HEK293T (cell line): ENCODE results near the gene SUPT3H.

Experiments used
- ARNT ChIP-seq: fragments of 450-650 bp; IDR thresholded peaks from 2 replicates; pipeline ENCODE4 v1.6.1; 2017; ENCODE audit warnings: mild to moderate bottlenecking
- BHLHE40 ChIP-seq: fragments of 450-650 bp; IDR thresholded peaks from 2 replicates; pipeline ENCODE4 v1.6.1; 2016; ENCODE audit warnings: mild to moderate bottlenecking, moderate library complexity, borderline replicate concordance
- CTBP1 ChIP-seq: fragments of 450-650 bp; IDR thresholded peaks from 2 replicates; pipeline ENCODE4 v1.6.1; 2016; ENCODE audit warnings: borderline replicate concordance
- ELF4 ChIP-seq: fragments of 450-650 bp; IDR thresholded peaks from 2 replicates; pipeline ENCODE4 v1.6.1; 2017; ENCODE audit warnings: antibody characterized with exemption
- FOXK2 ChIP-seq: fragments of 450-650 bp; IDR thresholded peaks from 2 replicates; pipeline ENCODE4 v1.6.1; 2016; ENCODE audit warnings: mild to moderate bottlenecking
- FOXM1 ChIP-seq: fragments of 450-650 bp; IDR thresholded peaks from 2 replicates; pipeline ENCODE4 v1.6.1; 2017; ENCODE audit warnings: mild to moderate bottlenecking, borderline replicate concordance
- LEF1 ChIP-seq: fragments of 450-650 bp; IDR thresholded peaks from 2 replicates; pipeline ENCODE4 v1.6.1; 2017; ENCODE audit warnings: mild to moderate bottlenecking, borderline replicate concordance
- NFRKB ChIP-seq: fragments of 450-650 bp; IDR thresholded peaks from 2 replicates; pipeline ENCODE4 v1.6.1; 2016; ENCODE audit warnings: mild to moderate bottlenecking, moderate library complexity
- SP1 ChIP-seq: fragments of 450-650 bp; IDR thresholded peaks from 2 replicates; pipeline ENCODE4 v1.6.1; 2017
- SUZ12 ChIP-seq: fragments of 450-650 bp; IDR thresholded peaks from 2 replicates; pipeline ENCODE4 v1.6.1; 2016; ENCODE audit warnings: mild to moderate bottlenecking

- TF ChIP-seq FOXM1: no peak
- no peak for TF ChIP-seq SP1
- TF ChIP-seq CTBP1: no peak
- no peak for TF ChIP-seq ELF4
- no peak for TF ChIP-seq NFRKB
- TF ChIP-seq BHLHE40: no peak
- TF ChIP-seq FOXK2: no peak
- no peak for TF ChIP-seq LEF1
- no peak for TF ChIP-seq ARNT
- TF ChIP-seq SUZ12: no peak
These were observed 84.4 kb downstream of the SUPT3H start for GRCh38 chr6:45293306-45293705.
